GM23338 (cell line): ENCODE data around the gene ANKRD11. TPM values are rescaled to one million over a fixed set of nuclear protein-coding genes. Genes with fewer than 3 reads are reported as not detected.

Source experiments
- ATAC-seq: fragments of 200-7000 bp; cut with Tn5 transposase; 3 replicates; pipeline ENCODE4 v1.9.1; 2020
- DNase-seq: peaks from one replicate; pipeline ENCODE4 v3.0.0-alpha.2; 2015; ENCODE audit warnings: low spot score
- H2AFZ ChIP-seq: fragments of 200-600 bp; sonication (generic); 2 replicates; pipeline ENCODE4 v1.8.0; 2016; ENCODE audit warnings: antibody characterized with exemption, mild to moderate bottlenecking, moderate library complexity
- H3F3A ChIP-seq: fragments of 200-600 bp; sonication (generic); replicated peaks from 2 replicates; pipeline ENCODE4 v1.8.0; 2017; ENCODE audit warnings: antibody characterized with exemption, mixed run types, low read depth
- H3K27ac ChIP-seq: fragments of 200-600 bp; sonication (generic); 2 replicates; pipeline ENCODE4 v1.6.1; 2016; ENCODE audit warnings: low read depth
- H3K27me3 ChIP-seq: fragments of 200-600 bp; sonication (generic); 2 replicates; pipeline ENCODE4 v1.8.0; 2016; ENCODE audit warnings: mild to moderate bottlenecking, mixed run types, moderate library complexity; ENCODE audit not compliant: insufficient read depth
- H3K36me3 ChIP-seq: fragments of 200-600 bp; sonication (generic); 2 replicates; pipeline ENCODE4 v1.8.0; 2016; ENCODE audit warnings: mild to moderate bottlenecking; ENCODE audit not compliant: insufficient read depth
- H3K4me1 ChIP-seq: fragments of 200-600 bp; sonication (generic); 2 replicates; pipeline ENCODE4 v1.8.0; 2016; ENCODE audit warnings: mild to moderate bottlenecking, moderate library complexity; ENCODE audit not compliant: insufficient read depth
- H3K4me2 ChIP-seq: fragments of 200-600 bp; sonication (generic); 2 replicates; pipeline ENCODE4 v1.7.1; 2017; ENCODE audit warnings: mixed run types
- H3K4me3 ChIP-seq: fragments of 200-600 bp; sonication (generic); 2 replicates; pipeline ENCODE4 v1.6.1; 2016; ENCODE audit warnings: mixed run types
- H3K79me2 ChIP-seq: fragments of 200-600 bp; sonication (generic); replicated peaks from 2 replicates; pipeline ENCODE4 v1.8.0; 2017; ENCODE audit warnings: mild to moderate bottlenecking; ENCODE audit not compliant: insufficient read depth
- H3K9me2 ChIP-seq: fragments of 200-600 bp; sonication (generic); 2 replicates; pipeline ENCODE4 v1.8.0; 2017; ENCODE audit not compliant: insufficient read depth
- H4K20me1 ChIP-seq: fragments of 200-600 bp; sonication (generic); replicated peaks from 2 replicates; pipeline ENCODE4 v1.8.0; 2017; ENCODE audit warnings: mild to moderate bottlenecking; ENCODE audit not compliant: insufficient read depth
- H3K27ac Mint-ChIP-seq: 2 replicates; pipeline ENCODE4 v1.8.0; 2020; ENCODE audit warnings: inconsistent platforms, mild to moderate bottlenecking, moderate library complexity, mixed read lengths
- H3K27me3 Mint-ChIP-seq: 3 replicates; pipeline ENCODE4 v1.8.0; 2022; ENCODE audit warnings: low read depth, mild to moderate bottlenecking, moderate library complexity, mixed read lengths, inconsistent platforms; ENCODE audit not compliant: insufficient read depth, poor library complexity
- H3K36me3 Mint-ChIP-seq: 3 replicates; pipeline ENCODE4 v1.8.0; 2021; ENCODE audit warnings: low read depth, mild to moderate bottlenecking, inconsistent platforms, moderate library complexity, mixed read lengths
- H3K4me1 Mint-ChIP-seq: 3 replicates; pipeline ENCODE4 v1.8.0; 2020; ENCODE audit warnings: mild to moderate bottlenecking, inconsistent platforms, mixed read lengths
- H3K4me3 Mint-ChIP-seq: 3 replicates; pipeline ENCODE4 v1.8.0; 2021; ENCODE audit warnings: moderate library complexity, mild to moderate bottlenecking, inconsistent platforms, mixed read lengths
- H3K9me3 Mint-ChIP-seq: 3 replicates; pipeline ENCODE4 v1.8.0; 2020; ENCODE audit warnings: moderate library complexity, mild to moderate bottlenecking, inconsistent platforms, mixed read lengths
- CREB1 ChIP-seq: fragments of 250-450 bp; sonication (Bioruptor Pico); IDR thresholded peaks from 2 replicates; pipeline ENCODE4 v1.5.0; 2020; ENCODE audit warnings: low read depth, mild to moderate bottlenecking, moderate library complexity
- EZH2 ChIP-seq: fragments of 200-600 bp; sonication (generic); IDR thresholded peaks from one replicate; pipeline ENCODE4 v1.8.0; 2017; ENCODE audit warnings: antibody characterized with exemption, mild to moderate bottlenecking, low read depth; ENCODE audit not compliant: unreplicated experiment
- EZH2phosphoT487 ChIP-seq: fragments of 200-600 bp; sonication (generic); IDR thresholded peaks from one replicate; pipeline ENCODE4 v1.8.1; 2018; ENCODE audit warnings: antibody characterized with exemption; ENCODE audit not compliant: unreplicated experiment
- JUNB ChIP-seq: IDR thresholded peaks from one replicate; pipeline ENCODE4 v1.6.1; 2016; ENCODE audit warnings: antibody characterized with exemption; ENCODE audit not compliant: unreplicated experiment
- NANOG ChIP-seq: IDR thresholded peaks from 2 replicates; pipeline ENCODE4 v1.6.1; 2016; ENCODE audit warnings: antibody characterized with exemption, borderline replicate concordance
- POLR2AphosphoS5 ChIP-seq: IDR thresholded peaks from 2 replicates; pipeline ENCODE4 v1.6.1; 2016; ENCODE audit warnings: antibody characterized with exemption, low read depth
- STAT1 ChIP-seq: IDR thresholded peaks from one replicate; pipeline ENCODE4 v1.6.1; 2016; ENCODE audit warnings: antibody characterized with exemption; ENCODE audit not compliant: unreplicated experiment
- ZNF114 ChIP-seq: fragments of 250-450 bp; sonication (Bioruptor Pico); IDR thresholded peaks from 2 replicates; pipeline ENCODE4 v1.5.0; 2020; ENCODE audit warnings: mild to moderate bottlenecking, moderate library complexity
- ZNF331 ChIP-seq: fragments of 250-450 bp; sonication (Bioruptor Pico); IDR thresholded peaks from 2 replicates; pipeline ENCODE4 v1.5.0; 2020; ENCODE audit warnings: low read depth, mild to moderate bottlenecking, moderate library complexity
- polyA plus RNA-seq: library from polyadenylated mRNA; unstranded; fragments of >200 nt; fragmentation: Nextera tagmentation; extraction: Ambion mirVana; gene quantifications from 2 replicates; pipeline ENCODE4 v1.2.1, GENCODE V29; 2016
- total RNA-seq: library from RNA; depleted of rRNA; stranded (reverse); fragments of >200 nt; shearing (Covaris generic); gene quantifications from 2 replicates; pipeline ENCODE4 v1.2.3, GENCODE V29; 2014
- TF ChIP-seq, protein P1 (sequence below), 2 experiments: fragments of 200-600 bp in 1 of 2; sonication (generic) in 1 of 2; conservative IDR thresholded peaks; 2 replicates each; pipeline versions ENCODE4 v1.5.1 to v1.6.1; 2016 to 2017; ENCODE audit warnings: antibody characterized with exemption in 2 of 2, low read depth in 2 of 2, mild to moderate bottlenecking in 2 of 2, moderate library complexity in 1 of 2
- TF ChIP-seq, protein P2 (sequence below): IDR thresholded peaks from 2 replicates; pipeline ENCODE4 v1.6.1; 2016; ENCODE audit warnings: antibody characterized with exemption
- TF ChIP-seq, protein P3 (sequence below): IDR thresholded peaks from one replicate; pipeline ENCODE4 v1.6.1; 2018; ENCODE audit warnings: antibody characterized with exemption; ENCODE audit not compliant: unreplicated experiment
- TF ChIP-seq, protein P4 (sequence below): fragments of 250-450 bp; sonication (Bioruptor Pico); IDR thresholded peaks from 2 replicates; pipeline ENCODE4 v1.5.0; 2020; ENCODE audit warnings: mild to moderate bottlenecking, moderate library complexity

Gene ANKRD11
- total and polyA plus RNA-seq, 2 experiments from 2014 or later, result 130 to 159 TPM

DNA sequence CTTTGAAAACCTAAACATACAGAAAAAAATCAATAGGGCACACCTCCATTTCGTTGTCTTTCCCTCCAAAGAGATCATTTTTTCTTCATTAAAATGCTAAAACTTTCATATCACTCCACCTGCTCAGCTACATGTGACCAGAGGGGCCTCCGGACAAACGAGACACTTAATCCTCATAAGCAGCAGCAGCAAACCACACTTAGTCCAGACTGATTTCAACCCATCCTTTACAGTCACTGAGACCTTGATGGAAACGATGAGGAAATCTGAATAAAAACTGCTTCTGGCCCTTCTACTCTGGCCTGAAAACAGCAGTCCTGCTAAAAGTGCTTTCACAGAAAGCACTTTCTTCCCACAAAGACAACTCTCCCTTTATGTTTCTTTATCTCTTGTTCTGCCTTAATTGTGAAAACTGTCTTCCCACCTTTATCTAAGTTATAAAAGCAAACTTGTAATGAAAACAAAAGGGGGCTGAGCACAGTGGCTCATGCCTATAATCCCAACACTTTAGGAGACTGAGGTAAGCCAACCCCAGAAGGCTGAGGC is 4.6 kb downstream of the ANKRD11 start:
- TF ChIP-seq, protein P1, sequence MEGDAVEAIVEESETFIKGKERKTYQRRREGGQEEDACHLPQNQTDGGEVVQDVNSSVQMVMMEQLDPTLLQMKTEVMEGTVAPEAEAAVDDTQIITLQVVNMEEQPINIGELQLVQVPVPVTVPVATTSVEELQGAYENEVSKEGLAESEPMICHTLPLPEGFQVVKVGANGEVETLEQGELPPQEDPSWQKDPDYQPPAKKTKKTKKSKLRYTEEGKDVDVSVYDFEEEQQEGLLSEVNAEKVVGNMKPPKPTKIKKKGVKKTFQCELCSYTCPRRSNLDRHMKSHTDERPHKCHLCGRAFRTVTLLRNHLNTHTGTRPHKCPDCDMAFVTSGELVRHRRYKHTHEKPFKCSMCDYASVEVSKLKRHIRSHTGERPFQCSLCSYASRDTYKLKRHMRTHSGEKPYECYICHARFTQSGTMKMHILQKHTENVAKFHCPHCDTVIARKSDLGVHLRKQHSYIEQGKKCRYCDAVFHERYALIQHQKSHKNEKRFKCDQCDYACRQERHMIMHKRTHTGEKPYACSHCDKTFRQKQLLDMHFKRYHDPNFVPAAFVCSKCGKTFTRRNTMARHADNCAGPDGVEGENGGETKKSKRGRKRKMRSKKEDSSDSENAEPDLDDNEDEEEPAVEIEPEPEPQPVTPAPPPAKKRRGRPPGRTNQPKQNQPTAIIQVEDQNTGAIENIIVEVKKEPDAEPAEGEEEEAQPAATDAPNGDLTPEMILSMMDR (conservative IDR thresholded peaks at IDR 0.05; ENCODE audit: low read depth in 2 of 2), result no peak
- no peak for TF ChIP-seq CREB1 (CRISPR knock-in tag)
- TF ChIP-seq, protein P2, sequence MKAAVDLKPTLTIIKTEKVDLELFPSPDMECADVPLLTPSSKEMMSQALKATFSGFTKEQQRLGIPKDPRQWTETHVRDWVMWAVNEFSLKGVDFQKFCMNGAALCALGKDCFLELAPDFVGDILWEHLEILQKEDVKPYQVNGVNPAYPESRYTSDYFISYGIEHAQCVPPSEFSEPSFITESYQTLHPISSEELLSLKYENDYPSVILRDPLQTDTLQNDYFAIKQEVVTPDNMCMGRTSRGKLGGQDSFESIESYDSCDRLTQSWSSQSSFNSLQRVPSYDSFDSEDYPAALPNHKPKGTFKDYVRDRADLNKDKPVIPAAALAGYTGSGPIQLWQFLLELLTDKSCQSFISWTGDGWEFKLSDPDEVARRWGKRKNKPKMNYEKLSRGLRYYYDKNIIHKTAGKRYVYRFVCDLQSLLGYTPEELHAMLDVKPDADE, result no peak
- TF ChIP-seq ZNF331 (CRISPR knock-in tag), result no peak
- TF ChIP-seq EZH2, result no peak
- TF ChIP-seq, protein P3, sequence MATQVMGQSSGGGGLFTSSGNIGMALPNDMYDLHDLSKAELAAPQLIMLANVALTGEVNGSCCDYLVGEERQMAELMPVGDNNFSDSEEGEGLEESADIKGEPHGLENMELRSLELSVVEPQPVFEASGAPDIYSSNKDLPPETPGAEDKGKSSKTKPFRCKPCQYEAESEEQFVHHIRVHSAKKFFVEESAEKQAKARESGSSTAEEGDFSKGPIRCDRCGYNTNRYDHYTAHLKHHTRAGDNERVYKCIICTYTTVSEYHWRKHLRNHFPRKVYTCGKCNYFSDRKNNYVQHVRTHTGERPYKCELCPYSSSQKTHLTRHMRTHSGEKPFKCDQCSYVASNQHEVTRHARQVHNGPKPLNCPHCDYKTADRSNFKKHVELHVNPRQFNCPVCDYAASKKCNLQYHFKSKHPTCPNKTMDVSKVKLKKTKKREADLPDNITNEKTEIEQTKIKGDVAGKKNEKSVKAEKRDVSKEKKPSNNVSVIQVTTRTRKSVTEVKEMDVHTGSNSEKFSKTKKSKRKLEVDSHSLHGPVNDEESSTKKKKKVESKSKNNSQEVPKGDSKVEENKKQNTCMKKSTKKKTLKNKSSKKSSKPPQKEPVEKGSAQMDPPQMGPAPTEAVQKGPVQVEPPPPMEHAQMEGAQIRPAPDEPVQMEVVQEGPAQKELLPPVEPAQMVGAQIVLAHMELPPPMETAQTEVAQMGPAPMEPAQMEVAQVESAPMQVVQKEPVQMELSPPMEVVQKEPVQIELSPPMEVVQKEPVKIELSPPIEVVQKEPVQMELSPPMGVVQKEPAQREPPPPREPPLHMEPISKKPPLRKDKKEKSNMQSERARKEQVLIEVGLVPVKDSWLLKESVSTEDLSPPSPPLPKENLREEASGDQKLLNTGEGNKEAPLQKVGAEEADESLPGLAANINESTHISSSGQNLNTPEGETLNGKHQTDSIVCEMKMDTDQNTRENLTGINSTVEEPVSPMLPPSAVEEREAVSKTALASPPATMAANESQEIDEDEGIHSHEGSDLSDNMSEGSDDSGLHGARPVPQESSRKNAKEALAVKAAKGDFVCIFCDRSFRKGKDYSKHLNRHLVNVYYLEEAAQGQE, result no peak
- TF ChIP-seq STAT1, result no peak
- no peak for TF ChIP-seq ZNF114 (CRISPR knock-in tag)
- TF ChIP-seq EZH2phosphoT487, result no peak
- TF ChIP-seq, protein P4, sequence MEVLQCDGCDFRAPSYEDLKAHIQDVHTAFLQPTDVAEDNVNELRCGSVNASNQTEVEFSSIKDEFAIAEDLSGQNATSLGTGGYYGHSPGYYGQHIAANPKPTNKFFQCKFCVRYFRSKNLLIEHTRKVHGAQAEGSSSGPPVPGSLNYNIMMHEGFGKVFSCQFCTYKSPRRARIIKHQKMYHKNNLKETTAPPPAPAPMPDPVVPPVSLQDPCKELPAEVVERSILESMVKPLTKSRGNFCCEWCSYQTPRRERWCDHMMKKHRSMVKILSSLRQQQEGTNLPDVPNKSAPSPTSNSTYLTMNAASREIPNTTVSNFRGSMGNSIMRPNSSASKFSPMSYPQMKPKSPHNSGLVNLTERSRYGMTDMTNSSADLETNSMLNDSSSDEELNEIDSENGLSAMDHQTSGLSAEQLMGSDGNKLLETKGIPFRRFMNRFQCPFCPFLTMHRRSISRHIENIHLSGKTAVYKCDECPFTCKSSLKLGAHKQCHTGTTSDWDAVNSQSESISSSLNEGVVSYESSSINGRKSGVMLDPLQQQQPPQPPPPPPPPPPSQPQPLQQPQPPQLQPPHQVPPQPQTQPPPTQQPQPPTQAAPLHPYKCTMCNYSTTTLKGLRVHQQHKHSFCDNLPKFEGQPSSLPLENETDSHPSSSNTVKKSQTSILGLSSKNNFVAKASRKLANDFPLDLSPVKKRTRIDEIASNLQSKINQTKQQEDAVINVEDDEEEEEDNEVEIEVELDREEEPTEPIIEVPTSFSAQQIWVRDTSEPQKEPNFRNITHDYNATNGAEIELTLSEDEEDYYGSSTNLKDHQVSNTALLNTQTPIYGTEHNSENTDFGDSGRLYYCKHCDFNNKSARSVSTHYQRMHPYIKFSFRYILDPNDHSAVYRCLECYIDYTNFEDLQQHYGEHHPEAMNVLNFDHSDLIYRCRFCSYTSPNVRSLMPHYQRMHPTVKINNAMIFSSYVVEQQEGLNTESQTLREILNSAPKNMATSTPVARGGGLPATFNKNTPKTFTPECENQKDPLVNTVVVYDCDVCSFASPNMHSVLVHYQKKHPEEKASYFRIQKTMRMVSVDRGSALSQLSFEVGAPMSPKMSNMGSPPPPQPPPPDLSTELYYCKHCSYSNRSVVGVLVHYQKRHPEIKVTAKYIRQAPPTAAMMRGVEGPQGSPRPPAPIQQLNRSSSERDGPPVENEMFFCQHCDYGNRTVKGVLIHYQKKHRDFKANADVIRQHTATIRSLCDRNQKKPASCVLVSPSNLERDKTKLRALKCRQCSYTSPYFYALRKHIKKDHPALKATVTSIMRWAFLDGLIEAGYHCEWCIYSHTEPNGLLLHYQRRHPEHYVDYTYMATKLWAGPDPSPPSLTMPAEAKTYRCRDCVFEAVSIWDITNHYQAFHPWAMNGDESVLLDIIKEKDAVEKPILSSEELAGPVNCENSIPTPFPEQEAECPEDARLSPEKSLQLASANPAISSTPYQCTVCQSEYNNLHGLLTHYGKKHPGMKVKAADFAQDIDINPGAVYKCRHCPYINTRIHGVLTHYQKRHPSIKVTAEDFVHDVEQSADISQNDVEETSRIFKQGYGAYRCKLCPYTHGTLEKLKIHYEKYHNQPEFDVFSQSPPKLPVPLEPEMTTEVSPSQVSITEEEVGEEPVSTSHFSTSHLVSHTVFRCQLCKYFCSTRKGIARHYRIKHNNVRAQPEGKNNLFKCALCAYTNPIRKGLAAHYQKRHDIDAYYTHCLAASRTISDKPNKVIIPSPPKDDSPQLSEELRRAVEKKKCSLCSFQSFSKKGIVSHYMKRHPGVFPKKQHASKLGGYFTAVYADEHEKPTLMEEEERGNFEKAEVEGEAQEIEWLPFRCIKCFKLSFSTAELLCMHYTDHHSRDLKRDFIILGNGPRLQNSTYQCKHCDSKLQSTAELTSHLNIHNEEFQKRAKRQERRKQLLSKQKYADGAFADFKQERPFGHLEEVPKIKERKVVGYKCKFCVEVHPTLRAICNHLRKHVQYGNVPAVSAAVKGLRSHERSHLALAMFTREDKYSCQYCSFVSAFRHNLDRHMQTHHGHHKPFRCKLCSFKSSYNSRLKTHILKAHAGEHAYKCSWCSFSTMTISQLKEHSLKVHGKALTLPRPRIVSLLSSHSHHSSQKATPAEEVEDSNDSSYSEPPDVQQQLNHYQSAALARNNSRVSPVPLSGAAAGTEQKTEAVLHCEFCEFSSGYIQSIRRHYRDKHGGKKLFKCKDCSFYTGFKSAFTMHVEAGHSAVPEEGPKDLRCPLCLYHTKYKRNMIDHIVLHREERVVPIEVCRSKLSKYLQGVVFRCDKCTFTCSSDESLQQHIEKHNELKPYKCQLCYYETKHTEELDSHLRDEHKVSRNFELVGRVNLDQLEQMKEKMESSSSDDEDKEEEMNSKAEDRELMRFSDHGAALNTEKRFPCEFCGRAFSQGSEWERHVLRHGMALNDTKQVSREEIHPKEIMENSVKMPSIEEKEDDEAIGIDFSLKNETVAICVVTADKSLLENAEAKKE (CRISPR knock-in tag), result no peak
- TF ChIP-seq NANOG, result no peak
- TF ChIP-seq JUNB, result no peak
- TF ChIP-seq POLR2AphosphoS5, result no peak
- Mint-ChIP-seq H3K27ac (no peak overlapping the region; the same call in 1 of the 2 replicates), H3K36me3 (peaks cover 29% of the 10 kb centered on the region), H3K4me3 (peak overlapping the region; percentile 25; the same call in 2 of the 3 replicates), H3K4me1 (peaks cover 67% of the 10 kb centered on the region), H3K27me3 (peaks cover 13% of the 10 kb centered on the region), H3K9me3 (no peaks in the 10 kb centered on the region; the same call in 1 of the 3 replicates)
- no peaks in the 10 kb centered on the region for H3K27me3 ChIP-seq
- peaks cover 76% of the 10 kb centered on the region for H3K4me1 ChIP-seq
- 0 out of 2 replicates have a peak overlapping the region, but pooled peaks have one; percentile 7 for H3K4me3 ChIP-seq
- H3F3A ChIP-seq, result peaks cover 12% of the 10 kb centered on the region
- H3K27ac ChIP-seq, result peak overlapping the region; percentile 70
- H3K9me2 ChIP-seq, result no peaks in the 10 kb centered on the region
- H3K79me2 ChIP-seq, result peaks cover 84% of the 10 kb centered on the region
- DNase-seq, result no peak
- no peak overlapping the region for H2AFZ ChIP-seq
- H3K4me2 ChIP-seq, result peak overlapping the region; percentile 54
- no peak for ATAC-seq
- peaks cover 79% of the 10 kb centered on the region for H4K20me1 ChIP-seq
- H3K36me3 ChIP-seq, result peaks cover 6% of the 10 kb centered on the region; the same call in 1 of the 2 replicates
